ENCODE results near the gene XAGE1A.
"Not testable (repeated sequence)": the region's sequence is repeated elsewhere in the genome, so short reads cannot be mapped to it uniquely, and the experiment has no call there.

DNA sequence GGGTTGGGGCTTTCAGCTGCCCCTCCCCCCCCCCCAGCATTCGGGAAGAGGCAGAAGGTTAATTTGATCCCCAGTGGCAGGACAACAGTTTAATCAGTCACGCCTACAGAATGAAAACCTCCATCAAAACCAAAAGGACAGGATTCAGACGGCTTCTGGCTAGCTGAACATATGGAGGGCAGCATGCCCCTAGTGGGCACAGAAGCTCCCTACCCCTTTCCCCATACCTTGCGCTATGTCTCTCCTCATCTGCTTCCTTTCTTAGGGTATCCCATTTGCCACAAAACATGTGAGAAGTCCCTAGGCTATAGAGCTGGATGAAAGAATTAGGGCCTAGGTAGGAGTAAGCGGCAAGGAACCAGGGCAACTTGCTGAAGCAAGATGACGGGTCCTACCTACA is 5.8 kb downstream of the XAGE1A start:
- TF ChIP-seq, protein P1, sequence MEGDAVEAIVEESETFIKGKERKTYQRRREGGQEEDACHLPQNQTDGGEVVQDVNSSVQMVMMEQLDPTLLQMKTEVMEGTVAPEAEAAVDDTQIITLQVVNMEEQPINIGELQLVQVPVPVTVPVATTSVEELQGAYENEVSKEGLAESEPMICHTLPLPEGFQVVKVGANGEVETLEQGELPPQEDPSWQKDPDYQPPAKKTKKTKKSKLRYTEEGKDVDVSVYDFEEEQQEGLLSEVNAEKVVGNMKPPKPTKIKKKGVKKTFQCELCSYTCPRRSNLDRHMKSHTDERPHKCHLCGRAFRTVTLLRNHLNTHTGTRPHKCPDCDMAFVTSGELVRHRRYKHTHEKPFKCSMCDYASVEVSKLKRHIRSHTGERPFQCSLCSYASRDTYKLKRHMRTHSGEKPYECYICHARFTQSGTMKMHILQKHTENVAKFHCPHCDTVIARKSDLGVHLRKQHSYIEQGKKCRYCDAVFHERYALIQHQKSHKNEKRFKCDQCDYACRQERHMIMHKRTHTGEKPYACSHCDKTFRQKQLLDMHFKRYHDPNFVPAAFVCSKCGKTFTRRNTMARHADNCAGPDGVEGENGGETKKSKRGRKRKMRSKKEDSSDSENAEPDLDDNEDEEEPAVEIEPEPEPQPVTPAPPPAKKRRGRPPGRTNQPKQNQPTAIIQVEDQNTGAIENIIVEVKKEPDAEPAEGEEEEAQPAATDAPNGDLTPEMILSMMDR (IDR thresholded peaks at IDR 0.05), result not testable (repeated sequence)
- not testable (repeated sequence) for TF ChIP-seq POLR2AphosphoS5 (IDR thresholded peaks at IDR 0.05)
